Right lobe of liver (tissue), 6 donors: ENCODE measurements around the gene TLE4. TPM values are rescaled to one million over a fixed set of nuclear protein-coding genes. Genes with fewer than 3 reads are reported as not detected.
"Not testable (repeated sequence)": the region's sequence is repeated elsewhere in the genome, so short reads cannot be mapped to it uniquely, and the experiment has no call there.

Experiments used
- ATAC-seq, 4 donors: fragments of 200-7000 bp; cut with Tn5 transposase; one replicate each; pipeline ENCODE4 v1.9.1; 2020; ENCODE audit warnings: mild to moderate bottlenecking in 4 of 4, moderate library complexity in 4 of 4
- DNase-seq, 3 donors: peaks; one replicate each; pipeline ENCODE4 v3.0.0-alpha.2; 2020
- H3K27ac ChIP-seq, 3 donors: fragments of 200-600 bp; one replicate each; pipeline ENCODE4 v1.8.0; 2022
- H3K27me3 ChIP-seq, 2 donors: fragments of 200-600 bp; one replicate each; pipeline ENCODE4 v1.8.0; 2022
- H3K36me3 ChIP-seq, 4 donors: fragments of 200-600 bp; sonication (generic) in 1 of 4; one replicate each; pipeline versions ENCODE4 v1.5.1 to v1.8.0; 2017 to 2022; ENCODE audit warnings: control low read depth in 1 of 4
- H3K4me1 ChIP-seq, 4 donors: fragments of 200-600 bp; sonication (generic) in 1 of 4; one replicate each; pipeline versions ENCODE4 v1.5.1 to v1.8.0; 2017 to 2022; ENCODE audit warnings: control low read depth in 1 of 4
- H3K4me3 ChIP-seq, 3 donors: fragments of 200-600 bp; one replicate each; pipeline ENCODE4 v1.8.0; 2022
- H3K9me3 ChIP-seq, 4 donors: fragments of 200-600 bp; sonication (generic) in 1 of 4; one replicate each; pipeline versions ENCODE4 v1.5.1 to v1.8.0; 2017 to 2022; ENCODE audit warnings: control low read depth in 1 of 4
- CTCF ChIP-seq, 4 donors: fragments of 200-600 bp in 3 of 4; fragments of 450-650 bp in 1 of 4; IDR thresholded peaks; one replicate each; pipeline versions ENCODE4 v1.5.1 to v1.8.0; 2016 to 2022; ENCODE audit warnings: antibody characterized with exemption in 4 of 4, mild to moderate bottlenecking in 2 of 4
- POLR2A ChIP-seq: fragments of 450-650 bp; IDR thresholded peaks from one replicate; pipeline ENCODE4 v1.6.1; 2017; ENCODE audit warnings: antibody characterized with exemption, mild to moderate bottlenecking
- WGBS: methylation state at CpG from one replicate; pipeline ENCODE4 v1.1.6; 2018; ENCODE audit warnings: low coverage, low lambda C conversion rate; ENCODE audit not compliant: insufficient coverage; ENCODE audit errors: missing lambda C conversion rate; 5-methylcytosine and 5-hydroxymethylcytosine counted together
- intact Hi-C, 2 donors: fragments of 100-400 bp; cut with DNase I; formaldehyde crosslinking; loops; one replicate each; pipeline versions ENCODE4 v1.11.2 to v1.14.1; 2022
- total RNA-seq, 6 experiments: library from RNA; depleted of rRNA in 2 of 6; stranded (reverse); fragments of >200 nt in 2 of 6; fragmentation: NEBNext Ultra II Directional in 3 of 6; extraction: Animal tissue kit (Norgen Biotek cat#: 25700) in 3 of 6; gene quantifications; one replicate each; pipeline versions ENCODE4 v1.1.0 to v1.2.4, GENCODE V29; 2016 to 2023
- donor health status: DM: no; HTN: yes; CAD: no.
- donor health status: DM: no; HTN: no; CAD: no.
- donor health status: DM: no; HTN: no; CAD: no.
- donor health status: DM: no; HTN: yes; CAD: no.
- donor health status: DM: no; HTN: yes; CAD: no.

The TLE4 gene
- total RNA-seq, 6 experiments from 2014 or later: 2.9 to 8.3 (median 5.7) TPM

- no peak overlapping the region for H3K4me3 ChIP-seq
Measured at GRCh38 chr9:79638806-79639205, 67.0 kb downstream of the TLE4 start.

GRCh38 chr9:79639354-79639753, 67.6 kb downstream of the TLE4 start:
- Histone ChIP-seq H3K4me3 (no peak overlapping the region), H3K9me3 (no peaks in the 10 kb centered on the region), H3K4me1 (no peaks in the 10 kb centered on the region), H3K27me3 (no peaks in the 10 kb centered on the region), H3K36me3 (peaks cover 0 to 2% (median 0%) of the 10 kb centered on the region in 4 donors), H3K27ac (no peak overlapping the region)
- no peak for ATAC-seq
- DNase-seq: no peak
- WGBS: 100% methylated on average over 1 of the region's 1 CpG
- no peak for TF ChIP-seq POLR2A
- TF ChIP-seq CTCF (IDR thresholded peaks at IDR 0.05): no peak
- intact Hi-C loops: no loop called here

More at GRCh38 chr9:79638806-79639205, 67.0 kb downstream of the TLE4 start:
- no peaks in the 10 kb centered on the region for H3K27me3 ChIP-seq
- H3K4me1 ChIP-seq: no peaks in the 10 kb centered on the region
- intact Hi-C loops: no loop called here
- no peak for TF ChIP-seq POLR2A
- TF ChIP-seq CTCF (IDR thresholded peaks at IDR 0.05): no peak
- WGBS: 100% methylated on average over 2 of the region's 2 CpGs
- ATAC-seq (no peak), DNase-seq (no peak)
- H3K36me3 ChIP-seq: peaks cover 0 to 2% (median 0%) of the 10 kb centered on the region in 4 donors
- H3K9me3 ChIP-seq: no peaks in the 10 kb centered on the region
- no peak overlapping the region for H3K27ac ChIP-seq

GRCh38 chr9:79640067-79640466, 68.3 kb downstream of the TLE4 start:
- H3K27ac ChIP-seq, ATAC-seq: not testable (repeated sequence)
- 94% methylated on average over 3 of the region's 3 CpGs for WGBS

GRCh38 chr9:79641070-79641469, 69.3 kb downstream of the TLE4 start:
- TF ChIP-seq POLR2A (no peak), CTCF (IDR thresholded peaks at IDR 0.05) (no peak)
- no peaks in the 10 kb centered on the region for H3K4me1 ChIP-seq
- peaks cover 0 to under 1% (median 0%) of the 10 kb centered on the region in 4 donors for H3K36me3 ChIP-seq
- no peaks in the 10 kb centered on the region for H3K9me3 ChIP-seq
- no peak for ATAC-seq
- 77% methylated on average over 1 of the region's 1 CpG for WGBS
- H3K27ac ChIP-seq: no peak overlapping the region
- no peak for DNase-seq
- no peaks in the 10 kb centered on the region for H3K27me3 ChIP-seq
- no peak overlapping the region for H3K4me3 ChIP-seq
- intact Hi-C loops: no loop called here

More at GRCh38 chr9:79640067-79640466, 68.3 kb downstream of the TLE4 start:
- H3K9me3 ChIP-seq, DNase-seq, intact Hi-C loops, H3K27me3 ChIP-seq, H3K36me3 ChIP-seq, H3K4me1 ChIP-seq, H3K4me3 ChIP-seq: not testable (repeated sequence)

- H3K27ac ChIP-seq: no peak overlapping the region
- no peaks in the 10 kb centered on the region for H3K4me1 ChIP-seq
- no peaks in the 10 kb centered on the region for H3K9me3 ChIP-seq
- no peak overlapping the region for H3K4me3 ChIP-seq
- H3K27me3 ChIP-seq: no peaks in the 10 kb centered on the region
- no peaks in the 10 kb centered on the region for H3K36me3 ChIP-seq
- DNase-seq (no peak), ATAC-seq (no peak)
- intact Hi-C loops: no loop called here
- WGBS: 98% methylated on average over 2 of the region's 2 CpGs
- TF ChIP-seq CTCF (IDR thresholded peaks at IDR 0.05) (no peak), POLR2A (no peak)
Measured at GRCh38 chr9:79642671-79643070, 70.9 kb downstream of the TLE4 start.
